HG02759 (cell line): Measurements from ENCODE around the gene MEG3.
"Not testable (repeated sequence)": the region's sequence is repeated elsewhere in the genome, so short reads cannot be mapped to it uniquely, and the experiment has no call there.

Experiments used
- ATAC-seq: cut with Tn5 transposase; IDR thresholded peaks from one replicate; pipeline ENCODE4 v1.9.1; 2021; ENCODE audit warnings: mild to moderate bottlenecking, moderate library complexity; ENCODE audit not compliant: unreplicated experiment

Gene MEG3

GRCh38 chr14:100813291-100813690 lies 12.6 kb upstream of the MEG3 start:
- no peak for ATAC-seq

- ATAC-seq: no peak
These were observed 10.2 kb upstream of the MEG3 start for GRCh38 chr14:100815478-100816285.

GRCh38 chr14:100816286-100816949 lies 9.5 kb upstream of the MEG3 start:
- no peak for ATAC-seq

- no peak for ATAC-seq
These were observed 8.7 kb upstream of the MEG3 start for GRCh38 chr14:100816950-100817901.

GRCh38 chr14:100818221-100818699 lies 7.7 kb upstream of the MEG3 start:
- ATAC-seq: no peak

- ATAC-seq: not testable (repeated sequence)
These were observed 7.0 kb upstream of the MEG3 start for GRCh38 chr14:100818923-100819322.

- ATAC-seq: no peak
These were observed 6.5 kb upstream of the MEG3 start for GRCh38 chr14:100819453-100819828.

- ATAC-seq: no peak
These were observed 6.0 kb upstream of the MEG3 start for GRCh38 chr14:100819829-100820475.

- no peak for ATAC-seq
These were observed 5.0 kb upstream of the MEG3 start for GRCh38 chr14:100820957-100821356.

GRCh38 chr14:100822013-100822412 lies 3.9 kb upstream of the MEG3 start:
- ATAC-seq: no peak

- ATAC-seq: no peak
These were observed 3.2 kb upstream of the MEG3 start for GRCh38 chr14:100822532-100823296.

GRCh38 chr14:100823413-100824080 lies 2.4 kb upstream of the MEG3 start:
- ATAC-seq: no peak

- peak; percentile 43 for ATAC-seq
These were observed 1.8 kb upstream of the MEG3 start for GRCh38 chr14:100824091-100824551.

- no peak for ATAC-seq
These were observed 811 bp upstream of the MEG3 start for GRCh38 chr14:100824901-100825712.

GRCh38 chr14:100826391-100827100 lies 628 bp downstream of the MEG3 start:
- ATAC-seq: no peak

- no peak for ATAC-seq
These were observed 1.4 kb downstream of the MEG3 start for GRCh38 chr14:100827101-100828021.
